Measurements from ENCODE around the gene LSM4. TPM values are rescaled to one million over a fixed set of nuclear protein-coding genes. Genes with fewer than 3 reads are reported as not detected.

Gene LSM4
- total RNA-seq, 2 experiments from 2014 or later, result 385 to 395 TPM

GRCh38 chr19:18306209-18306887, 16.5 kb downstream of the LSM4 start:
- CTCF ChIA-PET, result interaction anchor here (0.9 to 6.0 kb wide), 9 partner anchors 11 to 32 kb away, joined by 3 to 116 read pairs (median 6); partner anchors contain the start of genes IQCN and JUND
- POLR2A ChIA-PET, result interaction anchor here (0.6 to 7.0 kb wide), 5 partner anchors 13 to 26 kb away, joined by 3 to 190 read pairs (median 5); partner anchors contain the start of gene JUND

- POLR2A ChIA-PET, result interaction anchor here (0.6 to 7.0 kb wide), 10 partner anchors 12 to 114 kb away, joined by 3 to 190 read pairs (median 6); partner anchors contain the start of genes JUND and LSM4
- CTCF ChIA-PET, result interaction anchor here (0.9 to 5.6 kb wide), 10 partner anchors 12 to 54 kb away, joined by 3 to 116 read pairs (median 8); partner anchors contain the start of genes IQCN, JUND and LSM4
Measured at GRCh38 chr19:18304458-18305310, 18.2 kb downstream of the LSM4 start.

GRCh38 chr19:18304208-18304457, 18.7 kb downstream of the LSM4 start:
- POLR2A ChIA-PET, result interaction anchor here (0.6 to 7.0 kb wide), 8 partner anchors 11 to 114 kb away, joined by 3 to 190 read pairs (median 16); partner anchors contain the start of genes JUND and LSM4
- CTCF ChIA-PET, result interaction anchor here (1.4 to 5.6 kb wide), 7 partner anchors 11 to 24 kb away, joined by 4 to 116 read pairs (median 17); partner anchors contain the start of genes JUND and LSM4

GRCh38 chr19:18301718-18302111, 21.2 kb downstream of the LSM4 start:
- CTCF ChIA-PET, result interaction anchor here (0.6 to 5.6 kb wide), 6 partner anchors 9 to 211 kb away, joined by 3 to 116 read pairs (median 4); partner anchors contain the start of gene JUND

GRCh38 chr19:18300930-18301717, 21.8 kb downstream of the LSM4 start:
- POLR2A ChIA-PET, result interaction anchor here (0.5 to 7.0 kb wide), 4 partner anchors 8 to 97 kb away, joined by 5 to 190 read pairs (median 30); partner anchors contain the start of genes JUND and RAB3A
- CTCF ChIA-PET, result interaction anchor here (0.6 to 5.6 kb wide), 5 partner anchors 8 to 210 kb away, joined by 3 to 116 read pairs (median 3); partner anchors contain the start of gene JUND

More at GRCh38 chr19:18301718-18302111, 21.2 kb downstream of the LSM4 start:
- POLR2A ChIA-PET, result interaction anchor here (0.7 to 7.0 kb wide), 3 partner anchors 9 to 21 kb away, joined by 17 to 190 read pairs (median 54); partner anchors contain the start of gene JUND

- CTCF ChIA-PET, result interaction anchor here (1.5 kb wide), 1 partner anchor 21 kb away, joined by 10 read pairs; no protein-coding TSS in a partner anchor
- POLR2A ChIA-PET, result interaction anchor here (7.0 kb wide), 1 partner anchor 19 kb away, joined by 190 read pairs; the partner anchor contains the start of gene JUND
Measured at GRCh38 chr19:18299654-18300053, 23.2 kb downstream of the LSM4 start.

- POLR2A ChIA-PET, result no interaction called here
- CTCF ChIA-PET, result interaction anchor here (1.4 to 1.5 kb wide), 2 partner anchors 17 to 20 kb away, joined by 6 to 7 read pairs; partner anchors contain the start of gene JUND
Measured at GRCh38 chr19:18298601-18299000, 24.3 kb downstream of the LSM4 start.

GRCh38 chr19:18297308-18297707, 25.6 kb downstream of the LSM4 start:
- ChIA-PET CTCF (interaction anchor here (1.0 to 1.5 kb wide), 4 partner anchors 10 to 42 kb away, joined by 3 to 12 read pairs (median 5); partner anchors contain the start of gene PGPEP1), POLR2A (interaction anchor here (0.6 to 2.1 kb wide), 2 partner anchors 12 to 16 kb away, joined by 4 to 10 read pairs; partner anchors contain the start of gene JUND)

GRCh38 chr19:18295034-18295451, 27.8 kb downstream of the LSM4 start:
- POLR2A ChIA-PET, result interaction anchor here (0.5 to 6.5 kb wide), 3 partner anchors 8 to 203 kb away, joined by 4 to 281 read pairs (median 54); partner anchors contain the start of gene JUND
- CTCF ChIA-PET, result interaction anchor here (6.6 kb wide), 1 partner anchor 15 kb away, joined by 137 read pairs; the partner anchor contains the start of gene JUND

GRCh38 chr19:18294467-18294864, 28.4 kb downstream of the LSM4 start:
- CTCF ChIA-PET, result interaction anchor here (2.7 to 6.6 kb wide), 2 partner anchors 9 to 15 kb away, joined by 33 to 137 read pairs; partner anchors contain the start of gene JUND

GRCh38 chr19:18293642-18294466, 29.0 kb downstream of the LSM4 start:
- ChIA-PET POLR2A (interaction anchor here (2.1 to 6.5 kb wide), 3 partner anchors 10 to 28 kb away, joined by 16 to 281 read pairs (median 54); partner anchors contain the start of genes JUND and LSM4), CTCF (interaction anchor here (1.8 to 6.6 kb wide), 3 partner anchors 10 to 34 kb away, joined by 6 to 137 read pairs (median 33); partner anchors contain the start of gene JUND)

More at GRCh38 chr19:18294467-18294864, 28.4 kb downstream of the LSM4 start:
- POLR2A ChIA-PET, result interaction anchor here (0.5 to 6.5 kb wide), 3 partner anchors 9 to 203 kb away, joined by 4 to 281 read pairs (median 54); partner anchors contain the start of gene JUND

- ChIA-PET POLR2A (interaction anchor here (0.5 to 6.5 kb wide), 8 partner anchors 11 to 1310 kb away, joined by 3 to 281 read pairs (median 4); partner anchors contain the start of genes JUND and LSM4), CTCF (interaction anchor here (1.1 to 6.6 kb wide), 6 partner anchors 10 to 35 kb away, joined by 3 to 137 read pairs (median 8); partner anchors contain the start of genes JUND and LSM4)
Measured at GRCh38 chr19:18292810-18293641, 29.9 kb downstream of the LSM4 start.

GRCh38 chr19:18292462-18292809, 30.4 kb downstream of the LSM4 start:
- CTCF ChIA-PET, result interaction anchor here (1.1 to 6.6 kb wide), 6 partner anchors 11 to 36 kb away, joined by 3 to 137 read pairs (median 8); partner anchors contain the start of genes JUND and LSM4
- POLR2A ChIA-PET, result interaction anchor here (0.5 to 6.5 kb wide), 7 partner anchors 11 to 901 kb away, joined by 3 to 281 read pairs (median 5); partner anchors contain the start of genes JUND and LSM4

- ChIA-PET CTCF (interaction anchor here (1.4 to 6.6 kb wide), 5 partner anchors 12 to 36 kb away, joined by 3 to 137 read pairs (median 10); partner anchors contain the start of genes JUND and LSM4), POLR2A (interaction anchor here (0.5 to 6.5 kb wide), 5 partner anchors 11 to 190 kb away, joined by 3 to 281 read pairs (median 16); partner anchors contain the start of genes JUND and LSM4)
Measured at GRCh38 chr19:18291590-18292461, 31.1 kb downstream of the LSM4 start.
